Tibial artery (tissue), 4 donors: ENCODE data around the gene CCNL1.

Experiments
- DNase-seq, 2 donors: peaks; one replicate each; pipeline ENCODE4 v3.0.0-alpha.2; 2019
- H3K27ac ChIP-seq, 2 donors: fragments of 200-600 bp; sonication (generic) in 1 of 2; 1 replicate in 1 of 2; 2 replicates in 1 of 2; pipeline ENCODE4 v1.5.1; 2018 to 2019; ENCODE audit warnings: mild to moderate bottlenecking in 1 of 2
- H3K27me3 ChIP-seq, 2 donors: fragments of 200-600 bp; sonication (generic) in 1 of 2; one replicate each; pipeline versions ENCODE4 v1.5.1 to v1.6.0; 2016 to 2019
- H3K36me3 ChIP-seq, 3 donors: fragments of 200-600 bp; sonication (generic) in 2 of 3; one replicate each; pipeline ENCODE4 v1.5.1; 2016 to 2019; ENCODE audit warnings: mild to moderate bottlenecking in 2 of 3
- H3K4me1 ChIP-seq, 4 donors: fragments of 200-600 bp; sonication (generic) in 2 of 4; 1 replicate in 3 of 4; 2 replicates in 1 of 4; pipeline ENCODE4 v1.5.1; 2016 to 2019
- H3K4me3 ChIP-seq, 2 donors: fragments of 200-600 bp; sonication (generic) in 1 of 2; 1 replicate in 1 of 2; 2 replicates in 1 of 2; pipeline ENCODE4 v1.5.1; 2018 to 2019; ENCODE audit warnings: mild to moderate bottlenecking in 2 of 2
- H3K9me3 ChIP-seq, 3 donors: fragments of 200-600 bp; sonication (generic) in 1 of 3; one replicate each; pipeline ENCODE4 v1.5.1; 2016 to 2019
- CTCF ChIP-seq, 2 experiments: fragments of 200-600 bp in 1 of 2; fragments of 450-650 bp in 1 of 2; IDR thresholded peaks; one replicate each; pipeline ENCODE4 v1.5.1; 2017 to 2019; ENCODE audit warnings: antibody characterized with exemption in 2 of 2, mild to moderate bottlenecking in 1 of 2, moderate library complexity in 1 of 2
- intact Hi-C: fragments of 100-400 bp; cut with DNase I; formaldehyde crosslinking; loops from one replicate; pipeline ENCODE4 v1.15.0; 2023; ENCODE audit warnings: low total_unique reads

Gene CCNL1

GRCh38 chr3:157119369-157119951, 40.5 kb downstream of the CCNL1 start:
- H3K27me3 ChIP-seq = peaks cover 0 to 4% of the 10 kb centered on the region in 2 donors

GRCh38 chr3:157117875-157118654, 41.9 kb downstream of the CCNL1 start:
- no peak for TF ChIP-seq CTCF (IDR thresholded peaks at IDR 0.05)
- Histone ChIP-seq H3K36me3 (no peaks in the 10 kb centered on the region), H3K27ac (no peak overlapping the region), H3K9me3 (no peaks in the 10 kb centered on the region), H3K27me3 (peaks cover 0 to 4% of the 10 kb centered on the region in 2 donors), H3K4me3 (no peak overlapping the region), H3K4me1 (no peaks in the 10 kb centered on the region)
- intact Hi-C loops = no loop called here
- no peak for DNase-seq

More at GRCh38 chr3:157119369-157119951, 40.5 kb downstream of the CCNL1 start:
- Histone ChIP-seq H3K36me3 (no peaks in the 10 kb centered on the region), H3K9me3 (no peaks in the 10 kb centered on the region), H3K4me1 (no peaks in the 10 kb centered on the region), H3K27ac (no peak overlapping the region), H3K4me3 (no peak overlapping the region)
- TF ChIP-seq CTCF (IDR thresholded peaks at IDR 0.05) = no peak
- DNase-seq = no peak
- intact Hi-C loops = no loop called here

- TF ChIP-seq CTCF (IDR thresholded peaks at IDR 0.05) = no peak
- Histone ChIP-seq H3K27ac (no peak overlapping the region), H3K9me3 (no peaks in the 10 kb centered on the region), H3K4me3 (no peak overlapping the region), H3K27me3 (peaks cover 0 to 4% of the 10 kb centered on the region in 2 donors), H3K36me3 (no peaks in the 10 kb centered on the region), H3K4me1 (no peaks in the 10 kb centered on the region)
- intact Hi-C loops = no loop called here
- DNase-seq = no peak
These were observed 42.7 kb downstream of the CCNL1 start for GRCh38 chr3:157117206-157117605.

- DNase-seq = no peak
- no peaks in the 10 kb centered on the region for H3K9me3 ChIP-seq
- no peak for TF ChIP-seq CTCF (IDR thresholded peaks at IDR 0.05)
- intact Hi-C loops = no loop called here
- H3K4me3 ChIP-seq = no peak overlapping the region
- no peaks in the 10 kb centered on the region for H3K36me3 ChIP-seq
- H3K27ac ChIP-seq = no peak overlapping the region
- no peaks in the 10 kb centered on the region for H3K4me1 ChIP-seq
- peaks cover 0 to 4% of the 10 kb centered on the region in 2 donors for H3K27me3 ChIP-seq
These were observed 43.9 kb downstream of the CCNL1 start for GRCh38 chr3:157116017-157116416.

GRCh38 chr3:157115069-157116006, 44.6 kb downstream of the CCNL1 start:
- intact Hi-C loops = no loop called here
- no peak for TF ChIP-seq CTCF (IDR thresholded peaks at IDR 0.05)
- Histone ChIP-seq H3K4me1 (no peaks in the 10 kb centered on the region), H3K9me3 (no peaks in the 10 kb centered on the region), H3K4me3 (no peak overlapping the region), H3K27me3 (peaks cover 0 to 4% of the 10 kb centered on the region in 2 donors), H3K36me3 (no peaks in the 10 kb centered on the region), H3K27ac (no peak overlapping the region)
- DNase-seq = no peak
